SW 1271 (cell line): ENCODE results near the gene TSPO.

Experiments
- DNase-seq, 2 experiments: peaks; one replicate each; lab custom pipeline; 2025; lab: John Stamatoyannopoulos, UW

TSPO gene

GRCh38 chr22:43179146-43179910, 28.0 kb downstream of the TSPO start:
- DNase-seq = no peak

- DNase-seq = no peak
Observed at GRCh38 chr22:43179911-43180195, 28.5 kb downstream of the TSPO start.

GRCh38 chr22:43180670-43181069, 29.3 kb downstream of the TSPO start:
- no peak for DNase-seq

- DNase-seq = no peak
Observed at GRCh38 chr22:43181321-43182076, 30.1 kb downstream of the TSPO start.

GRCh38 chr22:43182118-43182517, 30.8 kb downstream of the TSPO start:
- DNase-seq = no peak

GRCh38 chr22:43182726-43183125, 31.4 kb downstream of the TSPO start:
- no peak for DNase-seq

GRCh38 chr22:43183496-43184277, 32.3 kb downstream of the TSPO start:
- no peak for DNase-seq

GRCh38 chr22:43185860-43186261, 34.5 kb downstream of the TSPO start:
- no peak for DNase-seq

GRCh38 chr22:43186272-43187170, 35.2 kb downstream of the TSPO start, which contains the start of gene TTLL12:
TTLL12 (minus strand) TSS chr22:43187134; CDS start chr22:43187069, 65 bp downstream.
- no peak for DNase-seq

GRCh38 chr22:43187171-43188099, 36.1 kb downstream of the TSPO start:
- peak; percentile 69 to 87 for DNase-seq

GRCh38 chr22:43188829-43189545, 37.6 kb downstream of the TSPO start:
- DNase-seq = no peak

GRCh38 chr22:43191831-43192230, 40.5 kb downstream of the TSPO start:
- DNase-seq = no peak

GRCh38 chr22:43197271-43197941, 46.0 kb downstream of the TSPO start:
- no peak for DNase-seq

GRCh38 chr22:43198126-43198525, 46.8 kb downstream of the TSPO start:
- DNase-seq = no peak

- no peak for DNase-seq
Observed at GRCh38 chr22:43198936-43199335, 47.6 kb downstream of the TSPO start.

GRCh38 chr22:43199541-43199940, 48.2 kb downstream of the TSPO start:
- no peak for DNase-seq

GRCh38 chr22:43200031-43200430, 48.7 kb downstream of the TSPO start:
- DNase-seq = no peak

GRCh38 chr22:43200555-43200954, 49.2 kb downstream of the TSPO start:
- no peak for DNase-seq

- no peak for DNase-seq
Observed at GRCh38 chr22:43201486-43202219, 50.3 kb downstream of the TSPO start.
